Right lobe of liver (tissue), 6 donors: Measurements from ENCODE around the gene DSTYK. TPM values are rescaled to one million over a fixed set of nuclear protein-coding genes. Genes with fewer than 3 reads are reported as not detected.

ENCODE experiments used
- ATAC-seq, 4 donors: fragments of 200-7000 bp; cut with Tn5 transposase; one replicate each; pipeline ENCODE4 v1.9.1; 2020; ENCODE audit warnings: mild to moderate bottlenecking in 4 of 4, moderate library complexity in 4 of 4
- DNase-seq, 3 donors: peaks; one replicate each; pipeline ENCODE4 v3.0.0-alpha.2; 2020
- H3K27ac ChIP-seq, 3 donors: fragments of 200-600 bp; one replicate each; pipeline ENCODE4 v1.8.0; 2022
- H3K27me3 ChIP-seq, 2 donors: fragments of 200-600 bp; one replicate each; pipeline ENCODE4 v1.8.0; 2022
- H3K36me3 ChIP-seq, 4 donors: fragments of 200-600 bp; sonication (generic) in 1 of 4; one replicate each; pipeline versions ENCODE4 v1.5.1 to v1.8.0; 2017 to 2022; ENCODE audit warnings: control low read depth in 1 of 4
- H3K4me1 ChIP-seq, 4 donors: fragments of 200-600 bp; sonication (generic) in 1 of 4; one replicate each; pipeline versions ENCODE4 v1.5.1 to v1.8.0; 2017 to 2022; ENCODE audit warnings: control low read depth in 1 of 4
- H3K4me3 ChIP-seq, 3 donors: fragments of 200-600 bp; one replicate each; pipeline ENCODE4 v1.8.0; 2022
- H3K9me3 ChIP-seq, 4 donors: fragments of 200-600 bp; sonication (generic) in 1 of 4; one replicate each; pipeline versions ENCODE4 v1.5.1 to v1.8.0; 2017 to 2022; ENCODE audit warnings: control low read depth in 1 of 4
- CTCF ChIP-seq, 4 donors: fragments of 200-600 bp in 3 of 4; fragments of 450-650 bp in 1 of 4; IDR thresholded peaks; one replicate each; pipeline versions ENCODE4 v1.5.1 to v1.8.0; 2016 to 2022; ENCODE audit warnings: antibody characterized with exemption in 4 of 4, mild to moderate bottlenecking in 2 of 4
- POLR2A ChIP-seq: fragments of 450-650 bp; IDR thresholded peaks from one replicate; pipeline ENCODE4 v1.6.1; 2017; ENCODE audit warnings: antibody characterized with exemption, mild to moderate bottlenecking
- WGBS: methylation state at CpG from one replicate; pipeline ENCODE4 v1.1.6; 2018; ENCODE audit warnings: low coverage, low lambda C conversion rate; ENCODE audit not compliant: insufficient coverage; ENCODE audit errors: missing lambda C conversion rate; 5-methylcytosine and 5-hydroxymethylcytosine counted together
- intact Hi-C, 2 donors: fragments of 100-400 bp; cut with DNase I; formaldehyde crosslinking; loops; one replicate each; pipeline versions ENCODE4 v1.11.2 to v1.14.1; 2022
- total RNA-seq, 6 experiments: library from RNA; depleted of rRNA in 2 of 6; stranded (reverse); fragments of >200 nt in 2 of 6; fragmentation: NEBNext Ultra II Directional in 3 of 6; extraction: Animal tissue kit (Norgen Biotek cat#: 25700) in 3 of 6; gene quantifications; one replicate each; pipeline versions ENCODE4 v1.1.0 to v1.2.4, GENCODE V29; 2016 to 2023
- donor health status: DM: no; HTN: yes; CAD: no.
- donor health status: DM: no; HTN: no; CAD: no.
- donor health status: DM: no; HTN: no; CAD: no.
- donor health status: DM: no; HTN: yes; CAD: no.
- donor health status: DM: no; HTN: yes; CAD: no.

The DSTYK gene
- total RNA-seq, 6 experiments from 2014 or later: 2.5 to 2.9 (median 2.6) TPM

DNA sequence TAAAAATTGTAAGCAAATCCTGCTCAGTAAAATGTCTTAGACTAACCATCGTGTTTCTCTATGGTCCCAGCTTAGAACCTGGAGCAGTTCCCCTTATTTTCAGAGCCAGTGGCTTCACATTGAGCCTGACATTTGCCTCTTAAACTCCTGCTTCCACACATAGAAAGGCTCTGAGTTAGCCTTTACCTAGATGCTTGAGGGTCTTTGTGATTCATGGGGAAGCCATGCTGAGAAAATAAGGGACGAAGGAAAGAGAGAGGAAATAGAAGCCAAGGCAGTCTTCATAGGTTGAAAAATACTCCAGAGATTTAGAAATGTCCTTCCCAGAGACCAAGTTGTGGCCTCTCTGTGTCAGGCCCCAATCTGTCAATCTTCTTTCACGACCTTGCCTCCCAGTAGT lies 73.6 kb downstream of the DSTYK start:
- DNase-seq (no peak), ATAC-seq (no peak)
- Histone ChIP-seq H3K27me3 (no peaks in the 10 kb centered on the region), H3K4me3 (no peak overlapping the region), H3K4me1 (no peaks in the 10 kb centered on the region), H3K36me3 (no peaks in the 10 kb centered on the region), H3K27ac (no peak overlapping the region), H3K9me3 (no peaks in the 10 kb centered on the region)
- TF ChIP-seq POLR2A (no peak), CTCF (IDR thresholded peaks at IDR 0.05) (no peak)
- intact Hi-C loops: no loop called here
- 46% methylated on average over 3 of the region's 3 CpGs for WGBS

DNA sequence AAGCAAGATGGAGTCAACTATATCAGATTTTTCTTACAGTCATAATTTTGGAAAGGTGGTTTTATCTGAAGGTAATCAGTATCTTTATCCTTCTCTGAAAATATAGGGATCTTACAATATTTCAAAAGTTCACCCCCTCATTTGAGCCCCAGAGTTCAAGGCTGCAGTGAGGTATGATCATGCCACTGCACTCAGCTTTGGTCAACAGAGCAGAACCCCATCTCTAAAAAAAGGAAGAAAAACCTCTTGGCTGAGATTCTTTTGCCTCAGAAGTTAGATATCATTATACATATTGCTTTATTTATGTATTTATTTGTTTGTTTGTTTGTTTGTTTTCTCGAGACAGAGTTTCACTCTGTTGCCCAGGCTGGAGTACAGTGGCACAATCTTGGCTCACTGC lies 78.2 kb downstream of the DSTYK start:
- Histone ChIP-seq H3K4me1 (peaks cover 0 to 6% (median 0%) of the 10 kb centered on the region in 4 donors), H3K27ac (no peak overlapping the region), H3K27me3 (no peaks in the 10 kb centered on the region), H3K4me3 (no peak overlapping the region), H3K9me3 (no peaks in the 10 kb centered on the region), H3K36me3 (no peaks in the 10 kb centered on the region)
- no peak for ATAC-seq
- WGBS: 38% methylated on average over 1 of the region's 1 CpG
- TF ChIP-seq POLR2A (no peak), CTCF (IDR thresholded peaks at IDR 0.05) (no peak)
- DNase-seq: no peak
- intact Hi-C loops: no loop called here

GRCh38 chr1:205129447-205130029 lies 82.0 kb downstream of the DSTYK start:
- TF ChIP-seq POLR2A: no peak
- no peak for TF ChIP-seq CTCF (IDR thresholded peaks at IDR 0.05)
- WGBS: 33% methylated on average over 4 of the region's 4 CpGs
- intact Hi-C loops: no loop called here
- Histone ChIP-seq H3K27me3 (no peaks in the 10 kb centered on the region), H3K4me3 (no peak overlapping the region), H3K36me3 (no peaks in the 10 kb centered on the region), H3K27ac (no peak overlapping the region), H3K9me3 (no peaks in the 10 kb centered on the region), H3K4me1 (peaks cover 0 to 6% (median 0%) of the 10 kb centered on the region in 4 donors)
- no peak for DNase-seq
- ATAC-seq: peak in 2 of 4 donors; percentile 42 to 59

- Histone ChIP-seq H3K4me3 (no peak overlapping the region), H3K27me3 (no peaks in the 10 kb centered on the region), H3K36me3 (no peaks in the 10 kb centered on the region), H3K27ac (no peak overlapping the region), H3K9me3 (no peaks in the 10 kb centered on the region), H3K4me1 (peaks cover 0 to 7% (median 0%) of the 10 kb centered on the region in 4 donors)
- no peak for ATAC-seq
- 82% methylated on average over 2 of the region's 2 CpGs for WGBS
- no peak for DNase-seq
- no peak for TF ChIP-seq CTCF (IDR thresholded peaks at IDR 0.05)
- no peak for TF ChIP-seq POLR2A
- intact Hi-C loops: no loop called here
These were observed 83.5 kb downstream of the DSTYK start for GRCh38 chr1:205128050-205128449.

DNA sequence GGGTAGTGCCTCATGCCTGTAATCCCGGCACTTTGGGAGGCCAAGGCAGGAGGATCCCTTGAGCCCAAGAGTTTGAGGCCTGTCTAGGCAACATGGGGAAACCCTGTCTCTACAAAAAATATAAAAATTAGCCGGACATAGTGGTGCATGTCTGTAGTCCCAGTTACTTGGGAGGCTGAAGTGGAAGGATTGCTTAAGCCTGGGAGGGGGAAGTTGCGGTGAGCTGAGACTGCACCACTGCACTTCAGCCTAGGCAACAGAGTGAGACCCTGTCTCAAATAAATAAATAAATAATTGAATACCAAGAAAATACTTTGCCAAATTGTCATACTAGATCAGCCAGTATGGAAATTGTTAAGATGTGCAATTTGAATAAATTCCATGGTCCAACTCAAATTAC lies 83.9 kb downstream of the DSTYK start:
- DNase-seq (no peak), ATAC-seq (no peak)
- Histone ChIP-seq H3K4me1 (peaks cover 0 to 11% (median 0%) of the 10 kb centered on the region in 4 donors), H3K27ac (no peak overlapping the region), H3K36me3 (no peaks in the 10 kb centered on the region), H3K4me3 (no peak overlapping the region), H3K27me3 (no peaks in the 10 kb centered on the region), H3K9me3 (no peaks in the 10 kb centered on the region)
- TF ChIP-seq CTCF (IDR thresholded peaks at IDR 0.05) (no peak), POLR2A (no peak)
- intact Hi-C loops: no loop called here
- WGBS: 87% methylated on average over 3 of the region's 3 CpGs
